Measurements from ENCODE around the gene UPP2. TPM values are rescaled to one million over a fixed set of nuclear protein-coding genes. Genes with fewer than 3 reads are reported as not detected.

Gene UPP2
- total and polyA plus RNA-seq, 2 of the 8 experiments (the other 6 are each of a cell fraction or from before 2014, with no cell fraction given), result not detected

DNA sequence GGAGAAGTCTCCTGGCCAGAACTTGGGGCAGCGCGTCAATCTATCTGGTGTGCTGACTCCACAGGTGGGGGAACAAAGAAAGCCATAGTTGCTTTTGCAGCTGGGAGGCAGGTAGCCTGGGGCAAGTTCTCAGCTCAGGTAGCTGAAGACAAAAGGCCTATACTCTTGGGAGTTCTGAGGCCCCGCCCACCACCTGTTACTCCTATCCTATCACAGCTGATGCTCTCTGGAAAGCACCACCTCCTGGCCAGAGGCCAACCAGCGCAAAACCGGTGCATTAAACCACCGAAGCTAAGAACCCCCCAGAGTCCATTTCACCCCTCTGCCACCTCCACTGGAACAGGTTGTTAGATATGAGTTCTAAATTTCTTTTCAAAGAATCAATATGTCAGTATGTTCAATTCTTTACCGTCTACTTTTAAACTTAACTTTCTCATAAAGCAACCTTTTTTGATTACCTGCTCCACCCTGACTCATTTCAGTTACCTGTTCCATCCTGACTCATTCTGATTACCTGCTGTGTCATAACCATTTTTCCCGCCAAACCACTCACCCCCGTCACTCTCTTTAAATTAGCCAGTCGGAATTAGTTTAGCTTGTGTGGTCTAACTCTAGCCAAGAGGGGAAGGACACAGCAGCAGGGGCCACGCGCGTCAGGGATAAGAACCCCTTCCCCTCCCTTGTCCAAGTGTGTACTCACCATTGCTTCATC is 43.4 kb downstream of the UPP2 start:
- Histone ChIP-seq H3K9me3 (ENCODE audit: insufficient read depth in 2 of 2, low read depth in 1 of 2, low read length in 1 of 2) (no peaks in the 10 kb centered on the region), H2BK20ac (ENCODE audit: low read length) (no peak overlapping the region), H3K9ac (replicated peaks in 1 of 4; ENCODE audit: extremely low read depth in 1 of 4, low read depth in 3 of 4, low read length in 3 of 4) (no peak overlapping the region), H4K5ac (ENCODE audit: insufficient read length, low read depth, low read length) (no peak overlapping the region), H3K23me2 (ENCODE audit: low read depth, low read length) (no peaks in the 10 kb centered on the region), H3K4me3 (ENCODE audit: extremely low read depth in 1 of 4, insufficient read depth in 2 of 4, low read depth in 3 of 4, low read length in 4 of 4) (no peak overlapping the region), H2AK5ac (ENCODE audit: low read depth, low read length) (no peak overlapping the region), H3K4me1 (replicated peaks in 1 of 4; ENCODE audit: control insufficient read depth in 3 of 4, insufficient read depth in 4 of 4, low read length in 3 of 4) (no peaks in the 10 kb centered on the region), H3K27me3 (replicated peaks in 1 of 4; ENCODE audit: control insufficient read depth in 3 of 4, extremely low read depth in 1 of 4, insufficient read depth in 3 of 4, low read length in 3 of 4) (no peaks in the 10 kb centered on the region), H3K56ac (replicated peaks; ENCODE audit: insufficient read length, low read depth, low read length) (no peak overlapping the region), H3K23ac (ENCODE audit: insufficient read length) (no peak overlapping the region), H4K8ac (ENCODE audit: extremely low read depth, insufficient read depth, low read length) (no peak overlapping the region), H3K18ac (ENCODE audit: extremely low read depth, low read length) (no peak overlapping the region), H2AFZ (ENCODE audit: low read length) (no peak overlapping the region; the same call in 1 of the 2 replicates), H2BK15ac (ENCODE audit: low read length) (no peak overlapping the region), H3K4me2 (ENCODE audit: insufficient read depth in 1 of 2, low read depth in 2 of 2, low read length in 2 of 2) (no peak overlapping the region), H3K36me3 (ENCODE audit: control insufficient read depth in 2 of 4, insufficient read depth in 4 of 4, low read length in 3 of 4) (no peaks in the 10 kb centered on the region; a peak in 1 of 8 replicates), H2BK120ac (replicated peaks; ENCODE audit: low read depth, low read length) (no peak overlapping the region), H3K4ac (replicated peaks; ENCODE audit: insufficient read length, low read depth, low read length) (no peak overlapping the region), H2BK5ac (ENCODE audit: low read depth, low read length) (no peak overlapping the region), H4K20me1 (replicated peaks in 1 of 2; ENCODE audit: control insufficient read depth in 1 of 2, insufficient read depth in 2 of 2, low read length in 2 of 2) (no peaks in the 10 kb centered on the region), H3K79me1 (ENCODE audit: low read depth, low read length) (no peaks in the 10 kb centered on the region), H2BK12ac (ENCODE audit: low read depth, low read length) (no peak overlapping the region), H3K27ac (ENCODE audit: low read depth, low read length) (no peak overlapping the region), H3K79me2 (ENCODE audit: control insufficient read depth in 1 of 2, insufficient read depth in 2 of 2, low read length in 2 of 2) (no peaks in the 10 kb centered on the region), H3K14ac (ENCODE audit: insufficient read length) (no peak overlapping the region), H4K91ac (replicated peaks; ENCODE audit: insufficient read length, low read length) (no peak overlapping the region)
- ChIA-PET POLR2A (ENCODE audit: partially characterized antibody) (no interaction called here), CTCF (ENCODE audit: partially characterized antibody) (interaction anchor here (1.4 to 1.9 kb wide), 4 partner anchors 12 to 600 kb away, joined by 3 to 5 read pairs (median 4); no protein-coding TSS in a partner anchor)
- FAIRE-seq (no peak), DNase-seq (ENCODE audit: low read depth in 1 of 2, low spot score in 2 of 2) (peak in 1 of 2 experiments; percentile 58)
- WGBS, 2 experiments (ENCODE audit: extremely low coverage in 1 of 2, insufficient coverage in 1 of 2, insufficient read length in 1 of 2, insufficient replicate concordance in 2 of 2, low coverage in 1 of 2, low lambda C conversion rate in 2 of 2, missing lambda C conversion rate in 1 of 2), result 92% methylated on average over 13 of the region's 13 CpGs; no CpG with 5 or more reads in 1 of the 2 experiments
- TF ChIP-seq, protein P1, sequence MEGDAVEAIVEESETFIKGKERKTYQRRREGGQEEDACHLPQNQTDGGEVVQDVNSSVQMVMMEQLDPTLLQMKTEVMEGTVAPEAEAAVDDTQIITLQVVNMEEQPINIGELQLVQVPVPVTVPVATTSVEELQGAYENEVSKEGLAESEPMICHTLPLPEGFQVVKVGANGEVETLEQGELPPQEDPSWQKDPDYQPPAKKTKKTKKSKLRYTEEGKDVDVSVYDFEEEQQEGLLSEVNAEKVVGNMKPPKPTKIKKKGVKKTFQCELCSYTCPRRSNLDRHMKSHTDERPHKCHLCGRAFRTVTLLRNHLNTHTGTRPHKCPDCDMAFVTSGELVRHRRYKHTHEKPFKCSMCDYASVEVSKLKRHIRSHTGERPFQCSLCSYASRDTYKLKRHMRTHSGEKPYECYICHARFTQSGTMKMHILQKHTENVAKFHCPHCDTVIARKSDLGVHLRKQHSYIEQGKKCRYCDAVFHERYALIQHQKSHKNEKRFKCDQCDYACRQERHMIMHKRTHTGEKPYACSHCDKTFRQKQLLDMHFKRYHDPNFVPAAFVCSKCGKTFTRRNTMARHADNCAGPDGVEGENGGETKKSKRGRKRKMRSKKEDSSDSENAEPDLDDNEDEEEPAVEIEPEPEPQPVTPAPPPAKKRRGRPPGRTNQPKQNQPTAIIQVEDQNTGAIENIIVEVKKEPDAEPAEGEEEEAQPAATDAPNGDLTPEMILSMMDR (IDR thresholded peaks at IDR 0.05; ENCODE audit: control extremely low read depth in 1 of 3, insufficient read depth in 1 of 3, low read depth in 1 of 3, low read length in 3 of 3), result peak in 1 of 3 experiments; percentile 12; a peak in 1 of 4 replicates
- TF ChIP-seq SIX5 (IDR thresholded peaks at IDR 0.05; ENCODE audit: low read depth, low read length), result no peak
- TF ChIP-seq TAF1 (IDR thresholded peaks at IDR 0.05; ENCODE audit: low read depth, low read length), result no peak
- no peak for TF ChIP-seq SP4 (IDR thresholded peaks at IDR 0.05; ENCODE audit: low read length)
- TF ChIP-seq RAD21 (IDR thresholded peaks at IDR 0.05 in 1 of 2, conservative IDR thresholded peaks at IDR 0.05 in 1 of 2; ENCODE audit: low read depth in 2 of 2, low read length in 2 of 2), result peak in 1 of 2 experiments; percentile 25; a peak in 1 of 4 replicates
